DMS153 treated with DMSO at 0.1 percent for 48 hours (cell line): ENCODE measurements around the gene ADGRE1.

ENCODE experiments used
- DNase-seq: peaks from one replicate; lab custom pipeline; 2025; ENCODE audit not compliant: unreplicated experiment; lab: John Stamatoyannopoulos, UW

The ADGRE1 gene

GRCh38 chr19:6952956-6953355 is 65.6 kb downstream of the ADGRE1 start:
- DNase-seq: no peak

- no peak for DNase-seq
Observed at GRCh38 chr19:6955082-6955481, 67.7 kb downstream of the ADGRE1 start.

- no peak for DNase-seq
Observed at GRCh38 chr19:6956573-6956972, 69.2 kb downstream of the ADGRE1 start.

DNA sequence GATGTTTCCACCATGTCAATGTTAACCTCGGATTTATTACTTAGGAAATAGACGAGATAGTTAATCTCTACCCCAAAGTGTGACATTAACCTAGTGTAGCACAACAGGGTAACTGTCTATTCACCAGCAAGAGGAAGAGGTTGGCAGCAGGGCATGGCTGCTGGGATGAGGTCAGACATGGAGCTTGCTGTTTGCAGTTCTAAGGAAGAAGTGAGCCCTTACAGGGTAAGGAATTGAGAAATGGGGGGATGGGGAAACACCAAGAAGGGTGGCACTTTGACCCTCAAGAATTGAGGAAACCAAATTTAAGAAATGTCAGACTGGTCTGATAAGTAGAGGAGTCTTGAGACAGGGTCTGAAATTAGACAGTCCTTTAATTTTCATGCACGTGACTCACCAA is 71.4 kb downstream of the ADGRE1 start:
- no peak for DNase-seq

GRCh38 chr19:6963244-6963852 is 76.0 kb downstream of the ADGRE1 start:
- no peak for DNase-seq

- DNase-seq: no peak
Observed at GRCh38 chr19:6963937-6964336, 76.6 kb downstream of the ADGRE1 start.

- DNase-seq: no peak
Observed at GRCh38 chr19:6967967-6968366, 80.6 kb downstream of the ADGRE1 start.

DNA sequence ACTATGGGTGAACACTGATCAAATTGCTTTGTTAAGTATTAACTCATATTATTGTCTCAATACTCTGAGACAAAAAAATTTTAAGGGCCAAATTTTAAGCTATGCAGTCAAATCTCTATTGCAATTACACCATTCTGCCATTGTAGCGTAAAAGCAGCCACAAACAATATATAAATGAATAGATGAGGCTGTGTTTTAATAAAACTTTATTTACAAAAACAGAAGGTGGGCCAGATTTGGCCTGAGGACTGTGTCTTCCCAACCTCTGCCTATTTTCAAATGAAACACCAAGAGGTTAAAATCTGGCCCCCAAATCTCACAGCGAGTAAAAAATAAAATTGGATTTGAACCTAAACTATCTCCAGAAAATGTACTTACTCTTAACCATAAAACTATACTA is 82.1 kb downstream of the ADGRE1 start:
- no peak for DNase-seq

GRCh38 chr19:6970021-6970420 is 82.6 kb downstream of the ADGRE1 start:
- no peak for DNase-seq

DNA sequence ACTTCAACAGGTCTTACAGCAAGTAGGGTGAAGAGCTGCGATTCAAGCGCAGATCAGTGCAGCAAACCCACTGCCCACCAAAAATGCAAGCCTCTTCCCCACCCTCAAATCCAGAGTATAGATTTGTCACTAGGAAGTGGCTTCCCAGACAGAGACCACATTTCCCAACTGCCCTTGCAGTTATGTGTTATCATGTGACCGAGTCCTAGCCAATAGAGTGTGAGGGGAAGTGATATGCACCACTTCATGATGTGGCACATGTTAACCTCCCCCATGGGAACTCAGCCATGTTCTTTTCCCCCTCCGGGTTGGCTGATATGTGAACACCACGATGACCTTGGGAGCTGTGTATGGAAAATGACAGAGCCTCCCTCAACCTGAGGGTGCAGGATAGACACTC is 83.1 kb downstream of the ADGRE1 start:
- DNase-seq: no peak

DNA sequence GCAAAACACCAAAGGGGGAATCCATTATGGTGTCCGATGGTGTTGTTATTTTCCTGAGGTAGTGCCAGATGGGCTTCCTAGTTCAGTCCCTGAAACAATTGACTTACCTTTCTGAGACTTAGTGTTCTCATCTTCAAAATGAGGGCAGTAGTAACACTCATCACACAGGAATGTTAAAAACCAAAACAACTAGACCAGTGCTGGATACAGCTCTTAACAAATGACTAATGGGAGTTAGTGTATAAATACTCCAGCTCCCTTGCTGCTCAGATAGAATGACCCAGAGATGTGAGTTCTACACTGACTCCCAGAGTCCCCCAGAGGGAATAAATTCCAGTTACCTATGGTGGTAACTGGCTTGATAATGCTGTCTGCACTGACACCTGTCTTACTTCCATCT is 84.0 kb downstream of the ADGRE1 start:
- DNase-seq: no peak

- no peak for DNase-seq
Observed at GRCh38 chr19:6976197-6976596, 88.8 kb downstream of the ADGRE1 start.

DNA sequence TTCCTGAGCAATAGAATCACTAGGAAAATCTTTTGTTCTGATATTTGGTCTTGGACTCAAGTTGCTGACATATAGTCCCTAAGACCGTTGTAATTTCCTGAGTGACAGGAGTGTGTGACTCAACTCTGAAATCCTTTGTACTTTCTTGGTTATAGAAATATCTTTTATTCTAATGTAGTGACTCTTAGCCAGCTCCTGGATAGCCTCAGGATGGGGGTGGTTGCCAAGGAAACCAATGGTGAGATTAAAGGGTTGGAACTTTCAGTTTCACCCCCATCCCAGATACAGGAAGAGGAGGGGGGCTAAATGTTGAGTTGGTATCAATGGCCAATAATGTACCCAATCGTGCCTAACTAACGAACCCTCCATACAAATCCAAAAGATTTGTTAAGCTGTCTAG is 92.0 kb downstream of the ADGRE1 start:
- no peak for DNase-seq

- DNase-seq: no peak
Observed at GRCh38 chr19:6983448-6983847, 96.1 kb downstream of the ADGRE1 start.

- no peak for DNase-seq
Observed at GRCh38 chr19:6987850-6988249, 100.5 kb downstream of the ADGRE1 start.

GRCh38 chr19:6988257-6988656 is 100.9 kb downstream of the ADGRE1 start:
- DNase-seq: no peak
